ENCODE measurements around the gene NAIF1.

Gene NAIF1

GRCh38 chr9:128098297-128099230 is 31.4 kb upstream of the NAIF1 start:
- peak; percentile 91 for TF ChIP-seq POLR2AphosphoS5 (IDR thresholded peaks at IDR 0.05; ENCODE audit: low read depth, low read length)
- no peak for TF ChIP-seq REST (IDR thresholded peaks at IDR 0.05; ENCODE audit: insufficient read depth in 1 of 2, low read depth in 2 of 2, low read length in 2 of 2)
- TF ChIP-seq TAF1 (IDR thresholded peaks at IDR 0.05; ENCODE audit: borderline replicate concordance, insufficient read depth, low read length) = peak; percentile 88; the same call in 1 of the 2 replicates
- 0 out of 2 replicates have a peak, but pooled peaks have one; percentile 50 for TF ChIP-seq SIN3A (IDR thresholded peaks at IDR 0.05; ENCODE audit: borderline replicate concordance, insufficient read depth, low read length)

- TF ChIP-seq TAF1 (IDR thresholded peaks at IDR 0.05; ENCODE audit: borderline replicate concordance, insufficient read depth, low read length) (no peak), POLR2AphosphoS5 (IDR thresholded peaks at IDR 0.05; ENCODE audit: low read depth, low read length) (no peak), FOXP2 (optimal IDR thresholded peaks at IDR 0.05; ENCODE audit: borderline replicate concordance, extremely low read depth, extremely low read length, insufficient read depth) (no peak), SIN3A (IDR thresholded peaks at IDR 0.05; ENCODE audit: borderline replicate concordance, insufficient read depth, low read length) (no peak), REST (IDR thresholded peaks at IDR 0.05; ENCODE audit: insufficient read depth in 1 of 2, low read depth in 2 of 2, low read length in 2 of 2) (no peak)
These were observed 30.6 kb upstream of the NAIF1 start for GRCh38 chr9:128097543-128098296.

- no peak for TF ChIP-seq REST (IDR thresholded peaks at IDR 0.05; ENCODE audit: insufficient read depth in 1 of 2, low read depth in 2 of 2, low read length in 2 of 2)
- TF ChIP-seq SIN3A (IDR thresholded peaks at IDR 0.05; ENCODE audit: borderline replicate concordance, insufficient read depth, low read length) = no peak
- TF ChIP-seq TAF1 (IDR thresholded peaks at IDR 0.05; ENCODE audit: borderline replicate concordance, insufficient read depth, low read length) = no peak
- TF ChIP-seq FOXP2 (optimal IDR thresholded peaks at IDR 0.05; ENCODE audit: borderline replicate concordance, extremely low read depth, extremely low read length, insufficient read depth) = no peak
- TF ChIP-seq POLR2AphosphoS5 (IDR thresholded peaks at IDR 0.05; ENCODE audit: low read depth, low read length) = no peak
These were observed 29.8 kb upstream of the NAIF1 start for GRCh38 chr9:128096616-128097536.

- TF ChIP-seq FOXP2 (optimal IDR thresholded peaks at IDR 0.05; ENCODE audit: borderline replicate concordance, extremely low read depth, extremely low read length, insufficient read depth) = no peak
- no peak for TF ChIP-seq POLR2AphosphoS5 (IDR thresholded peaks at IDR 0.05; ENCODE audit: low read depth, low read length)
- no peak for TF ChIP-seq TAF1 (IDR thresholded peaks at IDR 0.05; ENCODE audit: borderline replicate concordance, insufficient read depth, low read length)
- TF ChIP-seq SIN3A (IDR thresholded peaks at IDR 0.05; ENCODE audit: borderline replicate concordance, insufficient read depth, low read length) = no peak
- no peak for TF ChIP-seq REST (IDR thresholded peaks at IDR 0.05; ENCODE audit: insufficient read depth in 1 of 2, low read depth in 2 of 2, low read length in 2 of 2)
These were observed 27.9 kb upstream of the NAIF1 start for GRCh38 chr9:128094950-128095544.

Data from PFSK-1 (cell line).